Left lung (tissue), 10 donors: ENCODE results near the gene PEX11G. TPM values are rescaled to one million over a fixed set of nuclear protein-coding genes. Genes with fewer than 3 reads are reported as not detected.

ENCODE experiments used
- ATAC-seq: fragments of 200-7000 bp; cut with Tn5 transposase; one replicate; pipeline ENCODE4 v1.9.1; 2020; ENCODE audit warnings: moderate library complexity
- DNase-seq, 4 donors: peaks; one replicate each; pipeline ENCODE4 v3.0.0-alpha.2; 2013 to 2020
- H3K27ac ChIP-seq, 2 donors: fragments of 200-600 bp; sonication (generic) in 1 of 2; one replicate each; pipeline versions ENCODE4 v1.5.0 to v1.8.0; 2020 to 2021
- H3K27me3 ChIP-seq, 2 donors: fragments of 200-600 bp; sonication (generic) in 1 of 2; one replicate each; pipeline versions ENCODE4 v1.5.0 to v1.8.0; 2020 to 2021
- H3K36me3 ChIP-seq, 2 donors: fragments of 200-600 bp; sonication (generic) in 1 of 2; one replicate each; pipeline versions ENCODE4 v1.5.0 to v1.8.0; 2020 to 2021
- H3K4me1 ChIP-seq, 2 donors: fragments of 200-600 bp; one replicate each; pipeline ENCODE4 v1.8.0; 2021
- H3K4me3 ChIP-seq, 2 donors: fragments of 200-600 bp; sonication (generic) in 1 of 2; one replicate each; pipeline versions ENCODE4 v1.5.0 to v1.8.0; 2020 to 2021; ENCODE audit warnings: mild to moderate bottlenecking in 1 of 2
- H3K9me3 ChIP-seq, 2 donors: fragments of 200-600 bp; sonication (generic) in 1 of 2; one replicate each; pipeline versions ENCODE4 v1.5.0 to v1.8.0; 2020 to 2021
- CTCF ChIP-seq, 2 donors: fragments of 200-600 bp; sonication (generic) in 1 of 2; IDR thresholded peaks; one replicate each; pipeline versions ENCODE4 v1.5.0 to v1.8.0; 2021; ENCODE audit warnings: antibody characterized with exemption in 2 of 2
- intact Hi-C, 2 donors: fragments of 100-400 bp; cut with DNase I; formaldehyde crosslinking; loops; one replicate each; pipeline versions ENCODE4 v1.11.2 to v1.14.2; 2022
- polyA plus RNA-seq, 6 donors: library from polyadenylated mRNA; unstranded; fragments of 120-200 nt; gene quantifications; one replicate each; pipeline ENCODE4 v1.2.1, GENCODE V29; 2013; ENCODE audit not compliant: insufficient read length in 6 of 6
- total RNA-seq, 2 donors: library from RNA; stranded (reverse); fragmentation: NEBNext Ultra II Directional; extraction: Animal tissue kit (Norgen Biotek cat#: 25700); gene quantifications; one replicate each; pipeline ENCODE4 v1.2.1, GENCODE V29; 2021
- donor health status: DM: no; HTN: yes; CAD: no.
- donor health status: DM: no; HTN: no; CAD: no.

The PEX11G gene
- total and polyA plus RNA-seq, 8 donors = 2.9 to 5.4 (median 4.0) TPM

GRCh38 chr19:7494416-7495098 lies 5.7 kb upstream of the PEX11G start:
- peak in 2 of 4 donors; percentile 34 to 53 for DNase-seq
- H3K4me3 ChIP-seq = no peak overlapping the region

DNA sequence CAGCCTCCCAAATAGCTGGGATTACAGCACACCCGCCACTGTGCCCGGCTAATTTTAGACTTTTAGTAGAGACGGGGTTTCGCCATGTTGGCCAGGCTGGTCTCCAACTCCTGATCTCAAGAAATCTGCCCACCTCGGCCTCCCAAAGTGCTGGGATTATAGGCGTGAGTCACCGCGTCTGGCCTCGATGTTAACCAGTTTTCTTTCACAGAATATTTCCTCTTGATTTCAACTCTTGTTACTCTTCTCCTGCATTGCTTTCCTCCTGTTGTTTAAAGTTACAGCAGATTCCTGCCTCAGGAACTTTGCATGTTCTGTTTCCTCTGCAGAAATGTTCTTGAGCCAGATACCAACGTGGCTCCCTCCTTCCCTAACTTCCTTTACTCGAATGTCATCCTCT lies 3.7 kb upstream of the PEX11G start:
- no peak for ATAC-seq
- Histone ChIP-seq H3K27me3 (no peaks in the 10 kb centered on the region), H3K36me3 (no peaks in the 10 kb centered on the region), H3K9me3 (no peaks in the 10 kb centered on the region), H3K4me1 (peaks cover 4 to 64% of the 10 kb centered on the region in 2 donors), H3K4me3 (no peak overlapping the region), H3K27ac (peak overlapping the region; percentile 8 to 90)
- intact Hi-C loops = no loop called here
- DNase-seq = no peak
- no peak for TF ChIP-seq CTCF (IDR thresholded peaks at IDR 0.05)

More at GRCh38 chr19:7494416-7495098, 5.7 kb upstream of the PEX11G start:
- Histone ChIP-seq H3K27ac (peak overlapping the region; percentile 73 to 74), H3K36me3 (no peaks in the 10 kb centered on the region), H3K9me3 (no peaks in the 10 kb centered on the region), H3K27me3 (no peaks in the 10 kb centered on the region), H3K4me1 (peaks cover 0 to 49% of the 10 kb centered on the region in 2 donors)
- no peak for TF ChIP-seq CTCF (IDR thresholded peaks at IDR 0.05)
- intact Hi-C loops = no loop called here
- peak; percentile 26 for ATAC-seq

DNA sequence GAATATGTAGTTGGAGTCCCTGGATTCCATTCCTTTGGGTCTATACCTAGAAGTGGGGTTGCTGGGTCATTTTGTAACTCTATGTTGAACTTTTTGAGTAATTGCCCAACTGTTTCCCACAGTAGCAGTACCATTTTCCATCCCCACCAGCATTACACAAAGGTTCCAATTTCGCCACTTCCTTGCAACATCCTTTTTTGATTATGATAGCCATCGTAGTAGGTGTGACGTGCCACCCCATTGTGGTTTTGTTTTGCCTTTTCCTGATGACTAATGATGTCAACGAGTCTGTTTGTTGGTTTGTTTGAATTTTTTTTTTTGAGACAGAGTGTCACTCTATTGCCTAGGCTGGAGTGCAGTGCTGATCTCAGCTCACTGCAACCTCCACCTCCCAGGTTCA lies 3.3 kb upstream of the PEX11G start:
- H3K27ac ChIP-seq = peak overlapping the region; percentile 36 to 90
- ATAC-seq (peak; percentile 5), DNase-seq (peak in 1 of 4 donors; percentile 62)
- no peaks in the 10 kb centered on the region for H3K27me3 ChIP-seq
- no peak for TF ChIP-seq CTCF (IDR thresholded peaks at IDR 0.05)
- no peaks in the 10 kb centered on the region for H3K36me3 ChIP-seq
- H3K4me1 ChIP-seq = peaks cover 4 to 64% of the 10 kb centered on the region in 2 donors
- H3K9me3 ChIP-seq = no peaks in the 10 kb centered on the region
- intact Hi-C loops = no loop called here
- H3K4me3 ChIP-seq = no peak overlapping the region

DNA sequence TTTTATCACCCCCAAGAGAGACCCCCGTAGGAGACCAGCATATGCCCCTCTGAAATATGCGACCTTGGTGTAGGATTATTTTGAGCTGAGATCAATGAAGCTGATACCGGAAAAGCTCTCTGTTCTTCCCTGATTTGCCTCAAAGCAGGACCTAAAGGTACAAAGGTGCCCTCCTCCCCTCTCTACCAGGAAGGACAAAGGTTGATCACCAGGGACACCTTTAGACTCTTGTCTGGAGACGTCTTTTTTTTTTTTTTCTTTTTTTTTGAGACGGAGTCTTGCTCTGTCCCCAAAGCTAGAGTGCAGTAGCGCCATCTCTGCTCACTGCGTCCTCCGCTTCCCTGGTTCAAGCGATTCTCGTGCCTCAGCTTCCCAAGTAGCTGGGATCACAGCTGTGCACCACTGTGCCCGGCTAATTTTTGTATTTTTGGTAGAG lies 792 bp upstream of the PEX11G start:
- DNase-seq (no peak), ATAC-seq (no peak)
- intact Hi-C loops = no loop called here
- no peak for TF ChIP-seq CTCF (IDR thresholded peaks at IDR 0.05)
- no peaks in the 10 kb centered on the region for H3K27me3 ChIP-seq
- H3K27ac ChIP-seq = peak overlapping the region in 1 of 2 donors; percentile 85
- H3K4me3 ChIP-seq = peak overlapping the region in 1 of 2 donors; percentile 52
- no peaks in the 10 kb centered on the region for H3K9me3 ChIP-seq
- H3K4me1 ChIP-seq = peaks cover 4 to 60% of the 10 kb centered on the region in 2 donors
- no peaks in the 10 kb centered on the region for H3K36me3 ChIP-seq

DNA sequence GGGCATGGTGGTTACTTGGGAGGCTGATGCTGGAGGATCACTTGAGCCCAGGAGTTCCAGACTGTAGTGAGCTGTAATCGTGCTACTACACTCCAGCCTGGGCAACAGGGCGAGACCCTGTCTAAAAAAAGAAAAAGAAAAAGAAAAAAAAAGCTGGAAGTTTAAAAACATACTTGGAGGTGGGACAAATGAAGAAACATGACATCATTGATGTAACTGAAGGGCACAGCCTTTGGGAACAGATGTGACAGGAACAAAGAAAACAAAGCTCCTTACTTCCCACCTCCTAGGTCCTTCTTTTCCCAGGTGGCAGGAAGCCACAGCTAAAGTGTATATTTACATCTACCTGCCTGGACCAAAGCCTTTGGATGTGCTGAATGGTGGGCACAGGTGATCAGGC lies 1.9 kb downstream of the PEX11G start:
- DNase-seq = no peak
- intact Hi-C loops = no loop called here

More for the DNA sequence above, 1.9 kb downstream of the PEX11G start:
- peaks cover 4 to 53% of the 10 kb centered on the region in 2 donors for H3K4me1 ChIP-seq
- H3K27me3 ChIP-seq = no peaks in the 10 kb centered on the region
- no peak overlapping the region for H3K27ac ChIP-seq
- no peak overlapping the region for H3K4me3 ChIP-seq
- no peak for ATAC-seq
- H3K9me3 ChIP-seq = no peaks in the 10 kb centered on the region
- no peak for TF ChIP-seq CTCF (IDR thresholded peaks at IDR 0.05)
- no peaks in the 10 kb centered on the region for H3K36me3 ChIP-seq
